Measurements from ENCODE around the gene TDRD7. TPM values are rescaled to one million over a fixed set of nuclear protein-coding genes. Genes with fewer than 3 reads are reported as not detected.

The TDRD7 gene
- total and polyA plus RNA-seq, 2 of the 8 experiments (the other 6 are each of a cell fraction or from before 2014, with no cell fraction given) = 1.2 to 2.3 TPM

GRCh38 chr9:97373331-97373730 is 38.6 kb upstream of the TDRD7 start:
- Histone ChIP-seq H2BK5ac (ENCODE audit: low read depth, low read length) (no peak overlapping the region), H3K4me3 (ENCODE audit: extremely low read depth in 1 of 4, insufficient read depth in 2 of 4, low read depth in 3 of 4, low read length in 4 of 4) (no peak overlapping the region), H3K79me1 (ENCODE audit: low read depth, low read length) (no peaks in the 10 kb centered on the region), H2AFZ (ENCODE audit: low read length) (no peak overlapping the region), H3K23me2 (ENCODE audit: low read depth, low read length) (no peaks in the 10 kb centered on the region), H3K4me2 (ENCODE audit: insufficient read depth in 1 of 2, low read depth in 2 of 2, low read length in 2 of 2) (no peak overlapping the region), H2BK120ac (replicated peaks; ENCODE audit: low read depth, low read length) (no peak overlapping the region), H4K91ac (replicated peaks; ENCODE audit: insufficient read length, low read length) (no peak overlapping the region), H2AK5ac (ENCODE audit: low read depth, low read length) (no peak overlapping the region), H3K14ac (ENCODE audit: insufficient read length) (no peak overlapping the region), H3K27me3 (replicated peaks in 1 of 4; ENCODE audit: control insufficient read depth in 3 of 4, extremely low read depth in 1 of 4, insufficient read depth in 3 of 4, low read length in 3 of 4) (no peaks in the 10 kb centered on the region), H3K56ac (replicated peaks; ENCODE audit: insufficient read length, low read depth, low read length) (no peak overlapping the region), H4K20me1 (replicated peaks in 1 of 2; ENCODE audit: control insufficient read depth in 1 of 2, insufficient read depth in 2 of 2, low read length in 2 of 2) (no peaks in the 10 kb centered on the region), H3K18ac (ENCODE audit: extremely low read depth, low read length) (no peak overlapping the region), H3K9ac (replicated peaks in 1 of 4; ENCODE audit: extremely low read depth in 1 of 4, low read depth in 3 of 4, low read length in 3 of 4) (no peak overlapping the region), H2BK12ac (ENCODE audit: low read depth, low read length) (no peak overlapping the region), H3K4me1 (replicated peaks in 1 of 4; ENCODE audit: control insufficient read depth in 3 of 4, insufficient read depth in 4 of 4, low read length in 3 of 4) (no peaks in the 10 kb centered on the region), H3K4ac (replicated peaks; ENCODE audit: insufficient read length, low read depth, low read length) (no peak overlapping the region), H3K9me3 (ENCODE audit: insufficient read depth in 2 of 2, low read depth in 1 of 2, low read length in 1 of 2) (peaks cover 8 to 9% of the 10 kb centered on the region in 2 experiments), H2BK15ac (ENCODE audit: low read length) (no peak overlapping the region), H3K27ac (ENCODE audit: low read depth, low read length) (no peak overlapping the region), H3K79me2 (ENCODE audit: control insufficient read depth in 1 of 2, insufficient read depth in 2 of 2, low read length in 2 of 2) (no peaks in the 10 kb centered on the region), H2BK20ac (ENCODE audit: low read length) (no peak overlapping the region), H4K8ac (ENCODE audit: extremely low read depth, insufficient read depth, low read length) (no peak overlapping the region), H3K23ac (ENCODE audit: insufficient read length) (no peak overlapping the region), H4K5ac (ENCODE audit: insufficient read length, low read depth, low read length) (no peak overlapping the region), H3K36me3 (ENCODE audit: control insufficient read depth in 2 of 4, insufficient read depth in 4 of 4, low read length in 3 of 4) (peaks cover 0 to 7% (median 2%) of the 10 kb centered on the region in 4 experiments; a peak in 3 of 8 replicates)
- 95% methylated on average over 4 of the region's 4 CpGs; no CpG with 5 or more reads in 1 of the 2 experiments for WGBS, 2 experiments (ENCODE audit: extremely low coverage in 1 of 2, insufficient coverage in 1 of 2, insufficient read length in 1 of 2, insufficient replicate concordance in 2 of 2, low coverage in 1 of 2, low lambda C conversion rate in 2 of 2, missing lambda C conversion rate in 1 of 2)
- POLR2A ChIA-PET (ENCODE audit: partially characterized antibody) = interaction anchor here (1.0 kb wide), 1 partner anchor 10 kb away, joined by 3 read pairs; no protein-coding TSS in a partner anchor
- CTCF ChIA-PET (ENCODE audit: partially characterized antibody) = interaction anchor here (1.0 to 4.2 kb wide), 3 partner anchors 9 to 25 kb away, joined by 3 to 31 read pairs (median 4); no protein-coding TSS in a partner anchor
- TF ChIP-seq CHD1 (IDR thresholded peaks at IDR 0.05; ENCODE audit: low read depth, low read length) (no peak), JUND (IDR thresholded peaks at IDR 0.05; ENCODE audit: low read length) (no peak), CTBP2 (IDR thresholded peaks at IDR 0.05; ENCODE audit: borderline replicate concordance, insufficient read depth, insufficient read length, low read length) (no peak), RBBP5 (IDR thresholded peaks at IDR 0.05; ENCODE audit: borderline replicate concordance, low read depth, low read length) (no peak), PHF8 (conservative IDR thresholded peaks at IDR 0.05; ENCODE audit: low read depth, low read length) (no peak), SP4 (IDR thresholded peaks at IDR 0.05; ENCODE audit: low read length) (no peak)
- DNase-seq (ENCODE audit: low read depth in 1 of 2, low spot score in 2 of 2) = no peak
- no peak for FAIRE-seq

Measured in H1 (cell line).